Keratinocyte (primary cell): ENCODE data around the gene VMP1. TPM values are rescaled to one million over a fixed set of nuclear protein-coding genes. Genes with fewer than 3 reads are reported as not detected.

ENCODE experiments used
- DNase-seq: peaks from one replicate; pipeline ENCODE4 v3.0.0-alpha.2; 2011; ENCODE audit warnings: low read depth, missing footprints, low spot score
- FAIRE-seq: peaks from 2 replicates; lab custom pipeline; 2011; peaks lifted over from hg19 to GRCh38; lab: Jason Lieb, UNC
- H2AFZ ChIP-seq: 2 replicates; pipeline ENCODE4 v1.6.0; 2012; ENCODE audit warnings: low read length, control low read depth, inconsistent platforms; ENCODE audit not compliant: control insufficient read depth
- H3K27ac ChIP-seq: 2 replicates; pipeline ENCODE4 v1.5.1; 2011; ENCODE audit warnings: low read length; ENCODE audit not compliant: control insufficient read depth, insufficient read depth
- H3K27me3 ChIP-seq: 3 replicates; pipeline ENCODE4 v1.6.0; 2011; ENCODE audit warnings: low read length; ENCODE audit not compliant: control insufficient read depth, insufficient read depth; ENCODE audit errors: extremely low read depth
- H3K36me3 ChIP-seq, 2 experiments: 2 replicates in 1 of 2; 3 replicates in 1 of 2; pipeline ENCODE4 v1.5.1; 2011; ENCODE audit warnings: low read length in 2 of 2, mild to moderate bottlenecking in 1 of 2; ENCODE audit not compliant: control insufficient read depth in 2 of 2, insufficient read depth in 2 of 2; ENCODE audit errors: extremely low read depth in 1 of 2
- H3K4me1 ChIP-seq: 3 replicates; pipeline ENCODE4 v1.5.1; 2011; ENCODE audit warnings: low read length; ENCODE audit not compliant: control insufficient read depth, insufficient read depth; ENCODE audit errors: extremely low read depth
- H3K4me2 ChIP-seq: 3 replicates; pipeline ENCODE4 v1.6.0; 2011; ENCODE audit warnings: low read depth, low read length; ENCODE audit not compliant: control insufficient read depth, insufficient read depth; ENCODE audit errors: extremely low read depth
- H3K4me3 ChIP-seq, 3 experiments: fragments of 200-600 bp in 1 of 3; sonication (generic) in 1 of 3; 2 replicates in 2 of 3; 3 replicates in 1 of 3; pipeline ENCODE4 v1.5.1; 2011 to 2016; ENCODE audit warnings: low read length in 3 of 3, mild to moderate bottlenecking in 3 of 3, control low read depth in 2 of 3, inconsistent platforms in 1 of 3, low read depth in 1 of 3, mixed read lengths in 1 of 3, mixed run types in 1 of 3, moderate library complexity in 1 of 3; ENCODE audit not compliant: control insufficient read depth in 2 of 3, insufficient read depth in 2 of 3; ENCODE audit errors: extremely low read depth in 1 of 3
- H3K79me2 ChIP-seq: 2 replicates; pipeline ENCODE4 v1.6.0; 2012; ENCODE audit warnings: low read length; ENCODE audit not compliant: control insufficient read depth, insufficient read depth
- H3K9ac ChIP-seq: 3 replicates; pipeline ENCODE4 v1.6.0; 2011; ENCODE audit warnings: low read length; ENCODE audit not compliant: control insufficient read depth, insufficient read depth; ENCODE audit errors: extremely low read depth
- H3K9me1 ChIP-seq: 3 replicates; pipeline ENCODE4 v1.6.0; 2011; ENCODE audit warnings: low read length; ENCODE audit not compliant: control insufficient read depth, insufficient read depth; ENCODE audit errors: extremely low read depth
- H3K9me3 ChIP-seq: 2 replicates; pipeline ENCODE4 v1.5.1; 2012; ENCODE audit warnings: low read depth, low read length; ENCODE audit not compliant: control insufficient read depth
- H4K20me1 ChIP-seq: 3 replicates; pipeline ENCODE4 v1.6.0; 2011; ENCODE audit warnings: low read length; ENCODE audit not compliant: control insufficient read depth, insufficient read depth; ENCODE audit errors: extremely low read depth
- CTCF ChIP-seq, 3 experiments: IDR thresholded peaks in 1 of 3; conservative IDR thresholded peaks in 1 of 3; optimal IDR thresholded peaks in 1 of 3; 2 replicates in 2 of 3; 3 replicates in 1 of 3; pipeline versions ENCODE3 to v1.5.1; 2011; ENCODE audit warnings: low read length in 3 of 3, mild to moderate bottlenecking in 3 of 3, moderate library complexity in 2 of 3, control low read depth in 1 of 3, inconsistent platforms in 1 of 3; ENCODE audit not compliant: insufficient read depth in 2 of 3; ENCODE audit errors: extremely low read depth in 1 of 3
- EZH2 ChIP-seq: IDR thresholded peaks from one replicate; pipeline ENCODE4 v1.6.1; 2012; ENCODE audit warnings: inconsistent platforms, mild to moderate bottlenecking, low read length, moderate library complexity
- dilution Hi-C: fragments of 300-500 bp; cut with MboI; formaldehyde crosslinking; loops from one replicate; pipeline ENCODE4 v1.7.0; 2020; ENCODE audit warnings: low sequenced_read_pairs; ENCODE audit not compliant: extremely low pct_ligation_motif_present
- polyA plus RNA-seq, 5 experiments: library from polyadenylated mRNA; depleted of rRNA in 3 of 5; stranded (reverse) in 3 of 5; stranded (forward) in 1 of 5; unstranded in 1 of 5; fragments of >200 nt; gene quantifications; 1 replicate in 1 of 5; 2 replicates in 3 of 5; 3 replicates in 1 of 5; pipeline versions ENCODE4 v1.2.1 to v1.2.3, GENCODE V29; 2011 to 2012; ENCODE audit warnings: missing spikeins in 2 of 5, low read depth in 1 of 5, low replicate concordance in 1 of 5

VMP1 gene
- polyA plus RNA-seq, 1 donor (not counting 4 experiments of a cell fraction or from before 2014, with no cell fraction given) = 303 TPM

- no peak overlapping the region for H2AFZ ChIP-seq
- H3K27ac ChIP-seq = no peak overlapping the region
- no peak for FAIRE-seq
- no peaks in the 10 kb centered on the region for H3K9me1 ChIP-seq
- H3K27me3 ChIP-seq = no peaks in the 10 kb centered on the region
- no peak overlapping the region for H3K4me3 ChIP-seq
- no peak overlapping the region for H3K9ac ChIP-seq
- H3K9me3 ChIP-seq = no peaks in the 10 kb centered on the region
- H3K36me3 ChIP-seq = no peaks in the 10 kb centered on the region
- no peak for DNase-seq
- dilution Hi-C loops = no loop called here
- no peaks in the 10 kb centered on the region for H4K20me1 ChIP-seq
- TF ChIP-seq EZH2 (no peak), CTCF (optimal IDR thresholded peaks at IDR 0.05 in 1 of 3, IDR thresholded peaks at IDR 0.05 in 1 of 3, conservative IDR thresholded peaks at IDR 0.05 in 1 of 3; ENCODE audit: extremely low read depth in 1 of 3, insufficient read depth in 2 of 3, low read length in 3 of 3) (no peak)
- H3K4me2 ChIP-seq = no peak overlapping the region
- H3K79me2 ChIP-seq = no peaks in the 10 kb centered on the region
- peaks cover 29% of the 10 kb centered on the region for H3K4me1 ChIP-seq
Measured at GRCh38 chr17:59752922-59753321, 45.5 kb downstream of the VMP1 start.

DNA sequence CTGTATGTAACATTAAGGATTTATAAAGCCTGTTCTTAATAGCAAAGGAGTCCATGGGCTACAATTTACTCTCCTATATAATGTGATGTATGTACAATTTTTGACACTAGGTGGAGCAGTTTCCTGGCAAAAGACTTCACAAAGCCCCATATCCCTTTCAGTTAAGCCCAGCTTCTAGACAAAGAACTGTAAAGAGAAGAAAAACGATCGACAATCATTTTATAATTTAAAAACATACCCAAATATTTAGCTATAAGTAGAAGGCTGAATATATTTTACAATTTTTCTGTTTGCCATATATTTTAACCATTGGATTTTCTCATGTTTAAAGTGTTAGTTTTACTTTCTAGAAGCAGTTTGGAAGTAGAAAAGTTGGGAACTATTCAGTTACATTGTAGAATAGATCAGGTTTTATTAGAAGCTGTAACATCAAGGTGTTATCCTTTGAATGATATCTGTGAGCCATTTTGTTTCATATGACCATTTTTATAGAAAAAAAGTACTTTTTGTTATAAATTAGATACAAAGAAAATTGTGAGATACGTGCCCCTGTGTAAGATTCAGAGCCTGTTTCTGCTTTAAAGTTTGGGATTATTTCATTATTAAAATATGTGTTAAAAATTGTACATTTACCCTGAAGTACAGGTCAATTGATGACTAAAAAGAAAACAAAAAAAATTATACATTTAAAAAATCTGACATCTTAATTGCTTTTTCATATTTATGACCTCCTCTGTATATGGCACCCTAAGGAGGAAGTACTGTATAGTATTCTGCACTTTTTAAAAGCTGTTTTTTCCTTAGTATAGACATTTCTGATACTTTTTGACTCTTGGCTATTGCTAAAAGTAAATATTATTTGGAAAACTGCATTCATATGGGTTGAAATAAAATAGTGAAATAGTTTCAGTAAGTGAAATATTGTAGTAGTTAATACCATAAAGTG, 46.3 kb downstream of the VMP1 start:
- no peak for FAIRE-seq
- Histone ChIP-seq H4K20me1 (no peaks in the 10 kb centered on the region), H3K9me3 (no peaks in the 10 kb centered on the region), H2AFZ (no peak overlapping the region), H3K4me1 (peaks cover 29% of the 10 kb centered on the region), H3K79me2 (peaks cover under 1% of the 10 kb centered on the region), H3K9ac (peak overlapping the region; percentile 65), H3K4me2 (peak overlapping the region; percentile 68), H3K9me1 (no peaks in the 10 kb centered on the region), H3K36me3 (peaks cover 2 to 4% of the 10 kb centered on the region in 2 experiments), H3K27me3 (no peaks in the 10 kb centered on the region), H3K27ac (peak overlapping the region; percentile 78), H3K4me3 (peak overlapping the region in 2 of 3 experiments; percentile 0 to 27)
- dilution Hi-C loops = no loop called here
- peak in 2 of 3 experiments; percentile 44 to 62 for TF ChIP-seq CTCF (optimal IDR thresholded peaks at IDR 0.05 in 1 of 3, IDR thresholded peaks at IDR 0.05 in 1 of 3, conservative IDR thresholded peaks at IDR 0.05 in 1 of 3; ENCODE audit: extremely low read depth in 1 of 3, insufficient read depth in 2 of 3, low read length in 3 of 3)
- no peak for TF ChIP-seq EZH2
- DNase-seq = no peak
